NCI-H524 treated with DMSO at 0.1 percent for 48 hours (cell line): Measurements from ENCODE around the gene GKAP1.
"Not testable (repeated sequence)": the region's sequence is repeated elsewhere in the genome, so short reads cannot be mapped to it uniquely, and the experiment has no call there.

ENCODE experiments used
- DNase-seq: peaks from one replicate; lab custom pipeline; 2025; lab: John Stamatoyannopoulos, UW

GKAP1 gene

DNA sequence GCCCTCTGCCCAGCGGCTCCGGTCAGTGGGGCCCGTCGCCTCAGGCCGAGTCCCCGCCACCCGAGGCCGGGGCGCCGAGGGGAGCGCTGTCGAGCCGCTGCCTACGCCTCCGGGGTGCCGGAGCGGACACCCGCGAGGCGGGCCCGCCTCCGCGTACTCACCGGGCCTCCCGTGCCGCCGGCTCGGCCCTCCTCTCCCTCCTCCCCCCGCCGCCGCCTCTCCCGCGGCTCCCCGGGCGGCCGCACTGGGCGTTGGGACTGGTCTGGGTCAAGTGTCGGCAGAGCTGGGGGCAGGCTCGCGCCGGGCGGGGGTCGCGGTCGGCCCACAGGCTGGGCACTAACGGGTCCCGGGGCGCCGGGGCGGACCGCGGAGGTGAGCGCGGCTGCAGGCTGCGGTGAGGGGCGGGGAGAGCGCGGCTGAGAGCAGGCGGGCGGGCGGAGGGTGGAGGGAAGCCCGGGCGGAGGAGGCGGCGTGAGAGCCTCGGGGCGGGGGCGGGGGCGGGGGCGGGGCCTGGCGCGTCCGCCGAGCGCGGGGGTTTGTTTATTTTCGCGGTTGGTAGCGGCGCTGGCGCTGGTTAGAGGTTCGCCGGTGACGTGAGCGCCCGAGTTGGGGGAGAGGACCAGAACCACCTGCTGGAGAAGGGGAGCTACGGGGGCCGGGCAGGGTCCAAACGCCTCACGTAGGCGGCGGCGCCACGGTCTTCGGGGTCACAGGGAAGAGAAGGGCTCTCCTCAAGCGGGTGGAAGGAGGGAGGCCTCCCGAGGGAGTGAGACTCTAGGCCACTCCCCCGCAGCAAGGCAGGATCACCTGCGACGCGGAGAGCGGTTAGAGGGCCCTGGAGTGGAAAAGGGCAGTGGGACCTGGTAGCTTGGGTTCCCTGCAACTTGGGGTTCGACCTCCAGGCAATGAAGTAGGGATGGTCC, at the start of gene GKAP1:
Gene GKAP1 (minus strand): TSS at position 414 of the 923 bp plus-strand sequence. CDS start 11,252 bp downstream, outside the sequence.
- not testable (repeated sequence) for DNase-seq

DNA sequence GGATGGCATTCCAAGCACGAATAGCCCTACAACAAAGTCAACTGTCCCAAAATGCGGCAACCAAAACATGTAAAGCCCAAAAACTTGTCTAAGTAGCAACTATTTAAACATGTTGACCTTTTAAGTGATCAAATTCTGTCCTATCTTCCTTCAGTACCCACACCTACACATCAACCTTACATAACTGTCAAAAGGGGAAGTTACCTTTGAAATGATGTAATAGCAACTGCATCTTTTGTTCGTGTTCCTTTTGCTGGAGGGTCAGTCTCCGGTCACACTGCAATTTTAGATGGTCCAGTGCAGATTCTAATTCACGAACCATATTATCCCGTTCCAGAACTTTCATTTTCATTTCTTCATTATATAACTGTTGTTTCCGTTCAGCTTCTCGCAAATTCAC, 32.3 kb upstream of the GKAP1 start:
- DNase-seq: not testable (repeated sequence)

DNA sequence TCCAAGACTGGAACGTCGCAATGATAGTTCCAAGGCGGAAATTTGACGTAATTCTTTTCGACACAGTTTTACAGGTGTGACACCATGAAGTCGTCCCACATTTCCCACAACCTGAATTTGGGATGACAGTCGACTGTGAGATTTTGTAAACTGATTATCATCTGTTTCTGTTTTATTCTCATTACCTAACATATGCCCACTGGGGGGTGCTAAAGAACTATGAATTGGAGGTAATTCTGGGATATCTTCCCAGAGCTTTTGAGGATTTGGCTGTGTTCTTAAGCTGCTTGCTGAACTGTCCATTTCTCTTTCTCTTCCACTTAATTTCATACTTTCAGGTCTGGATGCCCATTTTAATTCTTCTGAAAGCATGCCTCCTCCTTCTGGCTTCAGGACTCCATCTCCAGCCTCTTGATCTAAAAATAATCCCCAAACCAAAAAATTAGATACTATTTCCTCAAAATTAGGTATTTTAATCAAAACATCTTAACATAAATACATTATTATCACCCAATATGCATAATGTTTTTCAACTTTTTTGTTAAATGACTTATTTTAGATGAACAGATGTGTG, 19.6 kb upstream of the GKAP1 start:
- DNase-seq: not testable (repeated sequence)

DNA sequence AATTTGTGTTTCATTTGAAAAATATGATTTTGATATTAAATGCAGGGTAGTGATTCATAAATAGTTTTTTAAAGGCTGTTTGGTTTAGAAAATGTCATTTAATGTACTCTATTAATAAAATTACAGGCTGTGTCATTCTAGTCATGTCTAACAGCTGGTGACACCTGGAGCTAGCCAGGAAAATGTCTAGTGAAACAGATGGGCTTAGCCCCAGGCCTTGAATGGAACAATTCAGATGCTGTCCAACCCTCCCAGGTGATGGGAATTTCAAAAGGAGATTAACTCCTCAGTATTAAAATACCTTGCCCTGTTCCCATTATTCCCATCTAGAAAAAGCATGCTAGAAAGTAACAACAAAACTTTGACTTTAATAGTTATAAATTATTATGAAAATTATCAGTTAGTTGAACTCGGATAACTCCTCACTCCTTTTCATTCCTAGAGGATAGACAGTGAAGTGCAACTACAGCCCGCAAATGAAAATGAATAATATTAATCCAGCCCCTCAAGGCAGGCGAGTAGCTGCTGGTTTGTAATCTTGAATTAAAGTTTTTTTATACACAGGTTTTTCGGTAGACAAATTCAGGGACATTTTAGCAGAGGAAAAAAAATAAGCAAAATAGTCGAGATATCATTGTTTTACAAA, 13.0 kb upstream of the GKAP1 start:
- DNase-seq: not testable (repeated sequence)

DNA sequence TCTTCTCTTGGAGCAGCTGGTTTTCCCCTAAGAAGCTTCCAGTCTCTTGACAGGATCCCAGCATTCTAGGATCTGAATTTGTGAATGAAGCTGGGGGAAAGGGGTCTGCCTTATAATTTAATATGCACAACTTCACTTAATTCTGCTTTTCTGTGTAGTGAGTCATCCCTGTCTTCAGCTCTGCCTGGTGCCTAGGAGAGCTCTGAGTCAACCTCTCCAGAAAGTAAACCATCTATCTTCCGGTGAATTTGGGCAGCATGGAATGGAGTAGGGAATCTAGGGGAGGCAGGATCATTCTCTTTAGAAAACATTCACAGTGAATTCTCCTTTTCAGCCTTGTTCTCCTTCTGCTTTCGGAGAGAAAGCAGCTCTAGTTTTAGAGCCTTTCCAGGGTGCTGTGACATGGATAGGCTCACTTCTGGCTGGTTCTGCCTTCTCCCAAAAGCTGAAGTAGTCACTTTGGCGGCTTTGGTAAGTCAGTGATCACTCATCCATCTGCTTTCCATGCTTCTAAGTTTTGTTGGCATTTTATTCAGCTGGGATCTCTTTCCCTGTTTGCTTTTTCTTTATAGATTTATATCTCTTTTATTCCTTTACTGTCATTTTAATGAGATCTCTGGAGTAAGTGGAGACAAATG, 7.5 kb upstream of the GKAP1 start:
- DNase-seq: not testable (repeated sequence)

DNA sequence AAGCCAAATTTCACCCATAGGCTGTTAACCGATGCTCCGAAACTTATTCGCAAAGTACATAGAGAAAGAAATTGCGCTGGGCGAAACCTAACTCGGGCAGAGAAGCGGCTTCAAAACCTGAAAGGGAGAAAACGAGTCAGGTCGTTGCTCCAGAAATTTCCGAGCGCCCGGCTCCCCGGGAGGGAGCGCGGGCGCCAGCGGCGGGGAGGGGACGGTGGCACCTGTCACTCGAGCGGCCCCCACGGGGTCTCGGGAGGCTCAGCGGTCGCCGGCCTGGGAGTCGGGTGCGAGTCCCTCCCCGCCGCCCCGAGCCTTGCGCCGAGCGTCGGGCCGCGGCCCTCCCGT, 586 bp downstream of the GKAP1 start:
- DNase-seq: not testable (repeated sequence)

DNA sequence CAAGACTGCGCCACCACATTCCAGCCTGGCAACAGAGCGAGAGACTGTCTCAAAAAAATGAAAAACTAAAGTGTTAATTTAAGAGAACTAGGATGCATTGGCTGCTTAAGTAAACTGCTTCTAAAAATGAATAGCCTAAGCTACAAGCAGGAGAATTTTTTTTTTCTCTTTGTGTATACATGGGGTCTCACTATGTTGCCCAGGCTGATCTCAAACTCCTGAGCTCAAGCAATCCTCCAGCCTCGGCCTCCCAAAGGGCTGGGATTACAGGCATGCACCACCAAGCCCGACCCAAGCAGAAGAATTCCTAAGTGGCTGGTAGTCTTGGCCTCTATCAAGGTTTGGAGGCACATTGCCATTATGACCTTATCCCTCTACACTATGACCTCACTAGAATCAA, 2.4 kb downstream of the GKAP1 start:
- DNase-seq: not testable (repeated sequence)

DNA sequence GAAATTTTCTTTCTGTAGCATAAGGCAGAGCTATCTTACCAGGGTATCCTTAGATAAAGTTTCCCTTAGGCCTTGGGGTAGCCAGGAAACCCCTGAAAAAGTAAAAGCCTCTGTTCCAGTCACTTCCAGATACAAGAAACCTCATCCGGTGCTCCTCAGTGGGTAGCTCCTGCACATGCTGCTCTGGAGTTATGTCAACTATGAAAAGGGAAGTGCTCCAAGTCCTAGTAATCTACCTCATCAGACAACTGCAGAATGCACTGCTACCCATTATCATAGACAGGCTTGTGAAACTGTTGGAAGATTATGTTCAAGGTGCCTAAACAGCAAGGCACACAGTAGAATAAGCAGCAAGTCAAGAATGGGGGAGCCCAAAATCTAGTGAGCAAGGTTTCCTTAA, 8.4 kb downstream of the GKAP1 start:
- not testable (repeated sequence) for DNase-seq

DNA sequence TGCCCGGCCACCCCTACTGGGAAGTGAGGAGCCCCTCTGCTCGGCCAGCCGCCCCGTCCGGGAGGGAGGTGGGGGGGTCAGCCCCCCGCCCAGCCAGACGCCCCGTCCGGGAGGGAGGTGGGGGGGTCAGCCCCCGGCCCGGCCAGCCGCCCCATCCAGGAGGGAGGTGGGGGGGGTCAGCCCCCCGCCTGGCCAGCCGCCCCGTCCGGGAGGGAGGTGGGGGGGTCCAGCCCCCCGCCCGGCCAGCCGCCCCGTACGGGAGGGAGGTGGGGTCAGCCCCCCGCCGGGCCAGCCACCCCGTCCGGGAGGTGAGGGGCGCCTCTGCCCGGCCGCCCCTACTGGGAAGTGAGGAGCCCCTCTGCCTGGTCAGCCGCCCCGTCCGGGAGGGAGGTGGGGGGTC, 13.1 kb downstream of the GKAP1 start:
- not testable (repeated sequence) for DNase-seq

DNA sequence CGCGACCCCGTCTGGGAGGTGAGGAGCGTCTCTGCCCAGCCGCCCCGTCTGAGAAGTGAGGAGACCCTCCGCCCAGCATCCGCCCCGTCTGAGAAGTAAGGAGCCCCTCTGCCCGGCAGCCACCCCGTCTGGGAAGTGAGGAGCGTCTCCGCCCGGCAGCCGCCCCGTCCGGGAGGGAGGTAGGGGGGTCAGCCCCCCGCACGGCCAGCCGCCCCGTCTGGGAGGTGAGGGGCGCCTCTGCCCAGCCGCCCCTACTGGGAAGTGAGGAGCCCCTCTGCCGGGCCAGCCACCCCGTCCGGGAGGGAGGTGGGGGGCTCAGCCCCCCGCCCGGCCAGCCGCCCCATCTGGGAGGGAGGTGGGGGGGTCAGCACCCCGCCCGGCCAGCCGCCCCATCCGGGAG, 13.6 kb downstream of the GKAP1 start:
- not testable (repeated sequence) for DNase-seq

DNA sequence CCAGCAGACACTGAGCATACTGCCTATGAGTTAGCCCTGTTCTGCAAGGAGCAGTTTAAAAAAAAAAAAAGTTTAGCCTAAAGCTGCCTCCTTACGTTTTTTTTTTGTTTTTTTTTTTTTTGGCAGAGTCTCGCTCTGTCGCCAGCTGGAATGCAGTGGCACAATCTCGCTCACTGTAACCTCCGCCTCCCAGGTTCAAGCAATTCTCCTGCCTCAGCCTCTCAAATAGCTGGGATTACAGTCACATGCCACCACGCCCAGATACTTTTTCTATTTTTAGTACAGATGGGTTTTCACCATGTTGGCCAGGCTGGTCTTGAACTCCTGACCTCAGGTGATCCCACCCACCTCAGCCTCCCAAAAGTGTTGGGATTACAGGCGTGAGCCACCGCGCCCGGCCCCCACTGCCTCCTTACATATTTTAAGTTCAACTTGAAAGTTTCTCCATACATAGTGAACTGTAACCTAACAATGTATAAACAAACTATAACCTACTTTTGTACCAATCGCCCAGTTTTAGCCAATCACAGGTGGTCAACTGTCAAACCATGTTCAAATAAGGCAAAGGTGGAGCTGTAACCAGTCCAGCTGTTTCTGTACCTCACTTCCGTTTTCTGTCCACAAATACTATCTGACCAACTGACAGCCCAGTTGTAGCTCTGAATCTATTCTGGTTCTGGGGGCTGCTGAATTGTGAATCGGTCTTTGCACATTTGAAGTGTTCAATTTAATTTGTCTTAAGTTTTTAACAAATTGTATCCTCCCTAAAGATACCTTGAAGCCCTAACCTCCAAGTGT, 17.1 kb downstream of the GKAP1 start:
- DNase-seq: no peak

DNA sequence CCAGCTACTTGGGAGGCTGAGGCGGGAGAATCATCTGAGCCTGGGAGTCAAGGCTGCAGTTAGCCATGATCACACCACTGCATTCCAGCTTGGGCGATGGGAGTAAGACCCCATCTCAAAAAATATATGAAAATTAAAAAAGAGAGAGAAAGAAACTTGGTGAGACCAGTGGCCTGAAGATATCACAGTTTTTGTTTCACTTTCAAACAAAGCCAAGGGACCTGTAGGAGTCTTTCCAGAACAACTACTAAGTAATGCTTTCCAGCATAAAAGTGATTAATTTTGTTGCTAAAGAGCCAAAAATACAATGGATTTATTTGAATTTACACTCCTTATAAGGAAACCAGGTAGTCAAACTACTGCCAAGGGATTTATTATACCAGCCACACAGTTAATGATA, 23.5 kb downstream of the GKAP1 start:
- no peak for DNase-seq

DNA sequence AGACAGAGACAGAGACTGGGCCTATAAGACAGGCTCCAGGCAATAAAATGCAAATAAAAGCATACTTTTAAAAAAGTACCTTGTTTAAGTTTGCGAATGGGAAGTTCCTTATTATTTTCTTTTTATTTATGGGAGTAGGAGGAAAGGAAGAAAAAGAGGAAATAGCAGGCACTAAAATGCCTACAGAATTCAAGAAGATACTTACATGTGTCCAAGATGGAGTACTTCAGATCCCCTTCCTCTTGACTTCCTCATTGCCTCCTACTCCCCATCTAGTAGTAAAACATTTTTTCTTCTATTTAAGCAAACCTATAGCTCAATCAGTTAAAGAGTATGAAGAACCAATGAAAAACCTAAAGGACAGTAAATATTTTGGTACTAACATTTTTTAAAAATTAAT, 24.8 kb downstream of the GKAP1 start:
- DNase-seq: no peak

DNA sequence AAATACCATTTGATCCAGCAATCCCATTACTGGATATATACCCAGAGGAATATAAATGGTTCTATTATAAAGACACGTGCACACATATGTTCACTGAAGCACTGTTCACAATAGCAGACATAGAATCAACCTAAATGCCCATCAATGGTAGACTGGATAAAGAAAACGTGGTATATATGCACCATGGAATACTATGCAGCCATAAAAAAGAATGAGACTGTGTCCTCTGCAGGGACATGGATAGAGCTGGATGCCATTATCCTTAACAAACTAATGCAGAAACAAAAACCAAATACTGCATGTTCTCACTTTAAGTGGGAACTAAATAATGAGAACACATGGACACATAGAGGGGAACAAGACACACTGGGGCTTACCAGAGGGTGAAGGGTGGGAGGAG, 39.4 kb downstream of the GKAP1 start:
- no peak for DNase-seq

DNA sequence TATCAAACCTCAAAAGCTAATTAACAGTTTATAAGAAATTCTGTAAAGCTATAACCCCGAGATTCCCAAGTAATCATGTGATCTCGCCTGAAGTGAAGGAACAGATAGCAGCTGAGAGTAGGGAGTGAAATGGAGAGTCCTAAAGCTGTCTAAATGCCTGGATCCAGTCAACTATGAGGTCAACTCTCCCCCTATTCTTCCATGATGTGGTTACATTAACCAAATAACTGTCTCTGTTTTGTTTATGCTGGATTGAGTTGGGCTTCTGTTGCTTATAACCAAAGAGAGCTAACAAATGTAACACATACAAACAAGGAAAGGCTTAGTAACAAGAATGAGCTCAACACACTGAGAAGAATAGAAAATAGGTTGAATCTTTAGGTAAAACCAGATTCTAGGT, 41.6 kb downstream of the GKAP1 start:
- DNase-seq: no peak

DNA sequence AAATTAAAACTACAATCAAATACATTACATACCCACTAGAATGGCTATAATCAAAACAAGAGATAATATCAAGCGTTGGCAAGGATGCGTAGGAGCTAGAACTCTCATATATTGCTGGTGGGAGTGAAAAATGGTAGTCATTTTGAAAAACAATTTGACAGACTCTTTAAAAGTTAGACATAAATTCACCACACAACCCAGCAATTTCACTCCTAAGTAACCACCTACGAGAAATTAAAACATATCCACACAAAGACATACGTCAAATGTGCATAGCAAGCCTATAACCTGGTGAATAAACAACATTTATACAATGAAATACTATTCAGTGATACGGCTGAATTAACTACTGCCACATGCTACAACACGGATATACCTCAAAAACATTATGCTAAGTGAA, 44.7 kb downstream of the GKAP1 start:
- DNase-seq: no peak

DNA sequence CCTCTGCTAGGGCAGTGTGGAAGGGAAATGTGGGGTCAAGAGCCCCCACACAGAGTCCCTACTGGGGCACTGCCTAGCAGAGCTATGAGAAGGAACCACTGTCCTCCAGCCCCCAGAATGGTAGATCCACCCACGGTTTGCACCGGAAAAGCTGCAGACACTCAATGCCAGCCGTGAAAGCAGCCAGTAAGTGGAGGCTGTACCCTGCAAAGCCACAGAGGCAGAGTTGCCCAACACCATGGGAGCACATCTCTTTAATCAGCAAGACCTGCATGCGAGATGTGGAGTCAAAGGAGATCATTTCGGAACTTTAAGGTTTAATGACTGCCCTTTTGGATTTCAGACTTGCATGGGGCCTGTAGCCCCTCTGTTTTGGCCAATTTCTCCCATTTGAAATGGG, 52.2 kb downstream of the GKAP1 start:
- no peak for DNase-seq

DNA sequence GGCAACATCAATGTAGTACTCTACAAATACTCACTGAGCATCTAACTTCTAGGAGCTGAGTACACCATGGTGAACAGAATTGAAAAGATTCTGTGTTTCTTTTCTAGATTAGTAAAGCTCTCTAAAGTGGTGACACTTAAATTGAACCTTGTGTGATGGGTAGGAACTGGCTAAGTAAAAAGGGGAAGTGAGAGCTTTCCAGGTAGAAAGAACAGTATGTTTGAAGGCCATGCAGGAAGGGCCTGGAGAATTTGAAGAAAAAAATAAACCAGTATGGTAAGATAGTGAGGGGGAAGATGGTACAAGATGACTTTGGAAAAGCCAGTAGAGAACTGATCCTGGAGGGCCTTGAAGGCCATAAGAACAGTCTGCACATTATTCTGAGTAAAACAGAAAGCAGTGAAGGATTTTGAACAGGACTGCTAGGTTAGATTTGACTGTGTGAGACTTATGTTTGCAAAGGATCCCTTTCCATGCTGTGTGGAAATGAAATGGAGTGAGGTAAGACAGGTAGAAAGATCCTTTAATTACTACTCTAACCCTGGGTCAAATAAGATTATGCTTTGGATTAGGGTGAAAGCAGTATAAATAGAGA, 63.1 kb downstream of the GKAP1 start:
- DNase-seq: no peak

DNA sequence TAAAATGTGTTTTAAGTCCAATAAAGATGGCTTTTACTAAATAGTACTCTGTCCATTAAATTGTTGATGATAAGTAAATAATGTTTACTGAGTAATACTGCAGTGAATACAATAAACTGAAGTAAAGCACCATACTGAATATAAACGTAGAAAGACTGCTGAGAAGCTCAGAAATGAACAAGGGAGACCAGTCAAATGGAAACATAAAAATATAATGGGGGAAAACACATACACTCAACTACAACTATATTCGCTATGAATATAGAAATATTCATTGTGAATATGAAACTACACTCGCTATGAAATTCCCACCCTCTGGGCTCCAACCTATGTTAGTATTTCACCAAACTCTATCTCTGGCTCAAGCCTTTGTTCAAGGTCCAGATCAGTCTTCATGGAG, 67.9 kb downstream of the GKAP1 start:
- DNase-seq: no peak

DNA sequence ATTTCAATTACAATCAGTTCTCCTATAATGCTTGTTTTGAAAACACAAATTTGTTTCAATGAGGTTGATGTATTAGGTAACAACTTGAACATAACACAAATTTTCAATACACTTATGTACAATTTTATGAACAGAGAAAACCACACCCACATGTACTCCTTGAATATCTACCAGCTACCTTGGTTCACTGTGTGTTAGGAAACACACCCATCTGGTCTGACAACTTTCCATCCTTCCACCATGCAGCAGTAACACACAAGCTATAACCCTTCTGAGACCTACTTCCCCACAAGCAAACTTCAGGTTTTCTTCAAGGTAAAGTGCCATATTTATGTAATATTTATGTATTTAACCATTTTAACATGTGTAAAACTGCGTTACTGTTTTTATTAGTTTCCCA, 73.4 kb downstream of the GKAP1 start:
- no peak for DNase-seq

DNA sequence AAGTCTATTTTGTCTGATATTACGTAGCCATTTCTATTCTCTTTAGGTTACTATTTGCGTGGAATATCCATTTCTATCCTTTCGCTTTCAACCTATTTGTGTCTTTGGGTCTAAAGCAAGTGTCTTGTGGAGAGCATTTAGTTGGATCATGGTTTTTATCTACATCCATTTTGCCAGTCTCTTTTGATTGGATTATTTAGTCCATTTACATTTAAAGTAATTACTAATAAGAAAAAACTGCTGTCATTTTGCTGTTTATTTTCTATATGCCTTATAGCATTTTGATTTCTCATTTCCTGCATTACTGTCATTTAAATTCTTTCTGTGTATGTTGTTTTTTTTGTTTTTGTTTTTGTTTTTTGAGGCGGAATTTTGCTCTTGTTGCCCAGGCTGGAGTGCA, 83.8 kb downstream of the GKAP1 start:
- DNase-seq: no peak
